Testis (tissue), 3 donors: ENCODE data around the gene CETN3. TPM values are rescaled to one million over a fixed set of nuclear protein-coding genes. Genes with fewer than 3 reads are reported as not detected.

ENCODE experiments used
- DNase-seq: peaks from one replicate; pipeline ENCODE4 v3.0.0-alpha.2; 2019
- H3K27ac ChIP-seq, 2 donors: fragments of 200-600 bp; sonication (generic); one replicate each; pipeline ENCODE4 v1.5.1; 2019
- H3K27me3 ChIP-seq: fragments of 200-600 bp; sonication (generic); one replicate; pipeline ENCODE4 v1.5.1; 2019
- H3K36me3 ChIP-seq: fragments of 200-600 bp; sonication (generic); one replicate; pipeline ENCODE4 v1.5.1; 2017; ENCODE audit warnings: low read depth; ENCODE audit errors: missing control alignments
- H3K4me1 ChIP-seq: fragments of 200-600 bp; sonication (generic); one replicate; pipeline ENCODE4 v1.5.1; 2019
- H3K4me3 ChIP-seq, 2 donors: fragments of 200-600 bp; sonication (generic); one replicate each; pipeline ENCODE4 v1.5.1; 2017 to 2019
- H3K9me3 ChIP-seq: fragments of 200-600 bp; sonication (generic); one replicate; pipeline ENCODE4 v1.5.1; 2017
- POLR2A ChIP-seq: fragments of 450-650 bp; IDR thresholded peaks from one replicate; pipeline ENCODE4 v1.6.1; 2017; ENCODE audit warnings: antibody characterized with exemption, mild to moderate bottlenecking, moderate library complexity
- WGBS, 2 donors: methylation state at CpG; one replicate each; pipeline ENCODE4 v1.1.5; 2018; 5-methylcytosine and 5-hydroxymethylcytosine counted together
- intact Hi-C: fragments of 100-400 bp; cut with DNase I; formaldehyde crosslinking; loops from one replicate; pipeline ENCODE4 v1.15.1; 2023; ENCODE audit warnings: low total_unique reads
- polyA plus RNA-seq: library from polyadenylated mRNA; stranded (reverse); fragments of 350-450 nt; fragmentation: Illumina TruSeq; extraction: RNeasy Lipid Tissue Mini Kit (QIAGEN cat#74804); gene quantifications from one replicate; pipeline ENCODE4 v1.2.3, GENCODE V29; 2014; ENCODE audit warnings: low read depth, low replicate concordance; ENCODE audit not compliant: insufficient read depth
- total RNA-seq, 2 donors: library from RNA; depleted of rRNA; stranded (reverse); fragments of >200 nt; gene quantifications; one replicate each; pipeline ENCODE4 v1.2.3, GENCODE V29; 2016
- TF ChIP-seq, protein P1 (sequence below), 3 experiments: fragments of 450-650 bp in 2 of 3; fragments of 200-600 bp in 1 of 3; sonication (generic) in 1 of 3; IDR thresholded peaks; one replicate each; pipeline ENCODE4 v1.5.1; 2016 to 2019; ENCODE audit warnings: antibody characterized with exemption in 3 of 3, mild to moderate bottlenecking in 2 of 3, moderate library complexity in 1 of 3

Gene CETN3
- total and polyA plus RNA-seq, 3 donors from 2014 or later = 56.7 to 353 (median 60.9) TPM

DNA sequence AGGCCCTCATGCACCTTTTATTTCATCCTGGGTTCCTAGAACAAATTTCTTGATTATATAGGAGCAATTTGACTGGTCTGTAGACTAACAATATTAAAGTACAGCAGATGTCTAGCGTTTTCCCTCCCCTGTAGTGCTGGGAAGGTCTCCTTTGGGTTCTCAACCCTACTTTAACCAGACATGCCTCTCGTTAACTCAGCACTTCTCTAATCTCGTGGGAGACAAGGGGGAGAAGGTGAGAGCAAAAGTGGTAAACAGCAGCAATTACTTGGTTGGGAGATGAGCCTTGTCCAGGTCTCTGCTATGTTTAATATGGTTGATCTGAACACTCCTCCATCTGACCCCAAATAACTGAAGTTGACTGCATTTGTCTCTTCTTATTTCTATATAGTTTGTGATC is 22.0 kb downstream of the CETN3 start:
- no peaks in the 10 kb centered on the region for H3K4me1 ChIP-seq
- intact Hi-C loops = no loop called here
- no peak overlapping the region for H3K27ac ChIP-seq
- no peaks in the 10 kb centered on the region for H3K9me3 ChIP-seq
- no peaks in the 10 kb centered on the region for H3K36me3 ChIP-seq
- no peak overlapping the region for H3K4me3 ChIP-seq
- TF ChIP-seq, protein P1, sequence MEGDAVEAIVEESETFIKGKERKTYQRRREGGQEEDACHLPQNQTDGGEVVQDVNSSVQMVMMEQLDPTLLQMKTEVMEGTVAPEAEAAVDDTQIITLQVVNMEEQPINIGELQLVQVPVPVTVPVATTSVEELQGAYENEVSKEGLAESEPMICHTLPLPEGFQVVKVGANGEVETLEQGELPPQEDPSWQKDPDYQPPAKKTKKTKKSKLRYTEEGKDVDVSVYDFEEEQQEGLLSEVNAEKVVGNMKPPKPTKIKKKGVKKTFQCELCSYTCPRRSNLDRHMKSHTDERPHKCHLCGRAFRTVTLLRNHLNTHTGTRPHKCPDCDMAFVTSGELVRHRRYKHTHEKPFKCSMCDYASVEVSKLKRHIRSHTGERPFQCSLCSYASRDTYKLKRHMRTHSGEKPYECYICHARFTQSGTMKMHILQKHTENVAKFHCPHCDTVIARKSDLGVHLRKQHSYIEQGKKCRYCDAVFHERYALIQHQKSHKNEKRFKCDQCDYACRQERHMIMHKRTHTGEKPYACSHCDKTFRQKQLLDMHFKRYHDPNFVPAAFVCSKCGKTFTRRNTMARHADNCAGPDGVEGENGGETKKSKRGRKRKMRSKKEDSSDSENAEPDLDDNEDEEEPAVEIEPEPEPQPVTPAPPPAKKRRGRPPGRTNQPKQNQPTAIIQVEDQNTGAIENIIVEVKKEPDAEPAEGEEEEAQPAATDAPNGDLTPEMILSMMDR (IDR thresholded peaks at IDR 0.05) = no peak
- TF ChIP-seq POLR2A = no peak
- WGBS, 2 donors = 56 to 58% methylated on average over 3 of the region's 3 CpGs
- H3K27me3 ChIP-seq = no peaks in the 10 kb centered on the region
- DNase-seq = no peak

DNA sequence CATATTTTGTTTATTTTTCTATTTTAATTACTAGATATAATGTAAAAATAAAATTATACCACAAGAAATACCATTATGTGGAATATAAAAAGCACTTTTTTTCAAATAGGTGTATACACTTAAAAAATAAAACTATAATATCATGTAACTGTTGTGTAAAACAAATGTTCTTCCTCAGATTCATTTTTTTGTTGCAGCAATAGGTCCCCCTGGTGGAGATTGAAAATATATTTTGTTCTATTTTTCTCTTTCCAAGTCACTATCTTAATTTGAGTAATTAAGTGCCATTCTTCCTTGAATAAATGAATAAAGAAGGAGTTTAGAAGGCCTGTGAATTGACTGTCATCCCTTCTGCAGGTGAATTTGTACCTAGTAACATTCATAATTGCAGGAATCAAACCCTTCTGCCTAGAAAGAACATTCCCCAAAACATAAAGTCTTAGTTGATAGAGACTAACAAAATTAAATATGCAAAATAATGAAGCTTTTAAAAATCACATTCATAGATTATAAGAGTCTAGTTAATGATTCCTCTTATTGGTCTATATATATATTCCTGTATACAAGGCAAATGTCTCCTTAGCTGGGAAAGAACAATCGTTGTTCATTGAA is 23.4 kb downstream of the CETN3 start:
- H3K36me3 ChIP-seq = no peaks in the 10 kb centered on the region
- no peaks in the 10 kb centered on the region for H3K9me3 ChIP-seq
- no peaks in the 10 kb centered on the region for H3K4me1 ChIP-seq
- no peak for DNase-seq
- TF ChIP-seq, protein P1 (IDR thresholded peaks at IDR 0.05) = peak in 2 of 3 experiments; percentile 22 to 61
- TF ChIP-seq POLR2A = no peak
- intact Hi-C loops = no loop called here
- no peak overlapping the region for H3K4me3 ChIP-seq
- no peak overlapping the region for H3K27ac ChIP-seq
- no peaks in the 10 kb centered on the region for H3K27me3 ChIP-seq
- WGBS, 2 donors = 96% methylated on average over 1 of the region's 1 CpG

DNA sequence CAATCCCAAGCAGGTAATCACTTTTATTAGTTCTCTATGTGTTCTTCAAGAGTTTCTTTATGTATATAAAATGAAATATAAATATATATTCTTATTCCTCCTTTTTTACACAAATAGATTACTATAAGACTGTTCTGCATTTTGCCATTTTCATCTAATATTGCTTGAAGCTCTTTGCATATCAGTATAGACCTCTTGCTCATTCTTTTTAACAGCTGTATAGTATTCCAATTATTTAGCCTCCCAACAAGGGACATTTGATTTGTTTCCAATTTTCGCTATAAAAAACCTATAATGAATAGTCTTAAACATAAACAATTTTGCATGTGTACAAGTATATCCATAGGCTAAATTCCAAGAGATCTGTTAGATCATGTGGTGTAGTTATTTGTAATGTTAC is 25.2 kb downstream of the CETN3 start:
- 89 to 91% methylated on average over 1 of the region's 1 CpG for WGBS, 2 donors
- Histone ChIP-seq H3K27ac (no peak overlapping the region), H3K4me1 (no peaks in the 10 kb centered on the region), H3K9me3 (no peaks in the 10 kb centered on the region), H3K36me3 (no peaks in the 10 kb centered on the region), H3K27me3 (no peaks in the 10 kb centered on the region), H3K4me3 (no peak overlapping the region)
- no peak for DNase-seq
- intact Hi-C loops = no loop called here
- TF ChIP-seq, protein P1 (IDR thresholded peaks at IDR 0.05) = no peak
- no peak for TF ChIP-seq POLR2A

DNA sequence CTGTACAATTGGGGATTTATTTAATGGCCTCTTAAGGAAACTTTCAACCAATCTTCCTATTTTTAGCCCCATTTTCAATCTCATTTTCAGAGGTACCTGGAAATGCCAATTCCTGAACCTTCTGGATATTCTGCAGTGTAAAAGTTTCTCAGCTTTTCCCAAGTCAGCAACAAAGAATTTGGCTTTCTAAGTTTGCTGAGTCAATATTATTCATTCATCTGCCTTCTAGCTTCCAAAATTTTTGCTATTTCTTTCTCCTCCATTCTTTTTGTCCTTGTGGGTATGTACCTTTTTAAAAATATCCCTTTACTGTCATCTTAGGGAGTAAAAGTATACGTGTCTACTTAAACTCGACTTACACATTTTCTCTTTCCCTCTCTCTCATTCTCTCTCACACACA is 25.7 kb downstream of the CETN3 start:
- H3K4me1 ChIP-seq = no peaks in the 10 kb centered on the region
- WGBS, 2 donors = 89% methylated on average over 2 of the region's 2 CpGs
- no peak overlapping the region for H3K27ac ChIP-seq
- H3K9me3 ChIP-seq = no peaks in the 10 kb centered on the region
- intact Hi-C loops = no loop called here
- no peak overlapping the region for H3K4me3 ChIP-seq
- TF ChIP-seq POLR2A = no peak
- TF ChIP-seq, protein P1 (IDR thresholded peaks at IDR 0.05) = no peak
- DNase-seq = no peak
- H3K27me3 ChIP-seq = no peaks in the 10 kb centered on the region
- no peaks in the 10 kb centered on the region for H3K36me3 ChIP-seq
